HL-60/S4 treated with retinoic acid at 250 ng/mL for 4 days and 3 days (cell line): Measurements from ENCODE around the gene ASCC1.

Experiments
- in situ Hi-C: fragments of 300-500 bp; cut with MboI; formaldehyde crosslinking; loops from 2 replicates; pipeline ENCODE4 v1.7.0; 2022; ENCODE audit warnings: low sequenced_read_pairs

The ASCC1 gene, protein sequence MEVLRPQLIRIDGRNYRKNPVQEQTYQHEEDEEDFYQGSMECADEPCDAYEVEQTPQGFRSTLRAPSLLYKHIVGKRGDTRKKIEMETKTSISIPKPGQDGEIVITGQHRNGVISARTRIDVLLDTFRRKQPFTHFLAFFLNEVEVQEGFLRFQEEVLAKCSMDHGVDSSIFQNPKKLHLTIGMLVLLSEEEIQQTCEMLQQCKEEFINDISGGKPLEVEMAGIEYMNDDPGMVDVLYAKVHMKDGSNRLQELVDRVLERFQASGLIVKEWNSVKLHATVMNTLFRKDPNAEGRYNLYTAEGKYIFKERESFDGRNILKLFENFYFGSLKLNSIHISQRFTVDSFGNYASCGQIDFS

DNA sequence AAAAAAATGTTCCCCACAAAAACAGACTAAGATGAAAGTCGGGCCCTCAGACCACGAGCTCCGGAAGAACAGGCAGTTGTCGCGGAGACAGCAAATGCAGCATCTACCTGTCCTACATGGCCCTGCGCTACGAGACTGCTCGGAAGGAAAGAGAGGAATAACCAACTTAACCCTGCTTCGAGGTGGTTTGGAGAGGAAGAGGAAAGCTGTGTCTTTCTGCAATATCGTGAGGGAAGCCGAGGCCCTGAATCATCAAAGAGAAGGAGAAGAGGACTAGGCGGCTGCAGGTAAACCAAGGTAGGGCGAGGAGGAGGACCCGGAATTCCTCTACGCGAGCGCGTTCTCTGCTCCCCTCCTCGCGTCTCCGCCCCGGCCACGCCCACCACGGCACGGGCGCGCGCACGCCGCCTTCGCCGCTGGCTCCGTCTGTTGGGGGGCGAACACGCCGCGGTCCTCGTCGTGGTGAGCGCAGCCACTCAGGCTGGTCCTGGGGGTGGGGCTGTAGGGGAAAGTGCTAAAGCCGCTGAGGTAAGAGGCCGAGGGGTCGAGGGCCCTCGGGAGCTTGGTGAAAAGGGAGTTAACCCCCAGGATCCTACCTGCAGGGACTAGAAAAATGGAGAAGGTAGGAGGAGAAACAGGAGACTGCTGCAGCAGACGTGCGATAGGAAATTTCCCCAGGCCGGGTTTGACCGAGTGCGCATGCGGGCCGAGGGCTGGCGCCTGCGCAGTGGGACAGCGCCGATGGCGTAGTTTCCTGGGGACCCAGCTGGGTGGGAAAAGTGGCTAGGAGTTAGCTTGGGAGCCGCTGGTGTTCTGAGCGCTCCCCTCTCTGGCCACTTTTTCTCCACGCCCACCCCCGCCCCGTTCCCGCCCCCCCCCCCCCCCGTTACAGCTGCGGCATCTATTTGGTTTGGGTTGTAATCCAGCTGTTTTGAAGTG, at the start of gene ASCC1, which contains the start of gene ANAPC16:
Gene ASCC1 (minus strand): TSS at position 666 of the 939 bp plus-strand sequence. CDS start 2,978 bp downstream, outside the sequence.
Gene ANAPC16 (plus strand): TSS at position 402 of the 939 bp plus-strand sequence. CDS start 7,903 bp downstream, outside the sequence.
- in situ Hi-C loops: no loop called here

DNA sequence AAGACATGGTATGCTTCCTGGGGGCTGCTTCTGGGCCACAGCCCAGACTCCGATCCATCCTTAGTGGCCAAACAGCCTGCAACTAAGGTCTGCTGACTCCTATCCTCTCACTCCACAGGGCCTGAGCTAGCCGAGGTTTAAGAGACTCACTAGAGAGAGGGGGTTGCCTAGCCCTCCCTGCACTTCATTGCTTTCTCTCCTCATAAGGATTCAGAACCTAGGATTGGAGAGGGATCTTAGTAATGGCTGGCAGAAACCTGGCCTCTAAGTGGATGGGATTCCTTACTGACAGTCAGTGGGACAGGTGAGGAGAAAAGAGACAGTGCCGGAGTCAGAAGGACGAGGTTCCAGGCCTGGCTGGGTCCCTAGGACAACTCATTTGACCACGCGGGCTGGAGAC, 49.4 kb upstream of the ASCC1 start:
- in situ Hi-C loops: no loop called here

DNA sequence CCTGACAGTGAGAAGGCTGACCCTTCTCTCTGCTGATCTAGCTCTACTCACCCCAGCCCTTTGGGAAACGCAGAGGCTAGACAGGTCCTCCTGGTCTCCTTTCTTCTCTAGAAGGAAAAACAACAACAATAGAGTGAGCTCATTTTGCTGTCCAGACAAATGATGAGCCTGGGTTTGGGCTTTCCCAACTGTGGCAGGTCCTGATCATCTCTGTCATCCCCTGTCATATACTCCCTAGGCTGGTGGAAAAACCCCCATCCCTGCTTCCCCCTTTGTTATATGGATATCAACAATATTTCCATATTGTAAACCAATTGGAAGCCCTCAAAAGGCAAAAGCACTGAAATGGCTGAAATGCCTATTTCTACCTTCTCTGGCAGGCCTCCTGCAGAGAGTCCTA, 48.5 kb upstream of the ASCC1 start:
- in situ Hi-C loops: no loop called here

DNA sequence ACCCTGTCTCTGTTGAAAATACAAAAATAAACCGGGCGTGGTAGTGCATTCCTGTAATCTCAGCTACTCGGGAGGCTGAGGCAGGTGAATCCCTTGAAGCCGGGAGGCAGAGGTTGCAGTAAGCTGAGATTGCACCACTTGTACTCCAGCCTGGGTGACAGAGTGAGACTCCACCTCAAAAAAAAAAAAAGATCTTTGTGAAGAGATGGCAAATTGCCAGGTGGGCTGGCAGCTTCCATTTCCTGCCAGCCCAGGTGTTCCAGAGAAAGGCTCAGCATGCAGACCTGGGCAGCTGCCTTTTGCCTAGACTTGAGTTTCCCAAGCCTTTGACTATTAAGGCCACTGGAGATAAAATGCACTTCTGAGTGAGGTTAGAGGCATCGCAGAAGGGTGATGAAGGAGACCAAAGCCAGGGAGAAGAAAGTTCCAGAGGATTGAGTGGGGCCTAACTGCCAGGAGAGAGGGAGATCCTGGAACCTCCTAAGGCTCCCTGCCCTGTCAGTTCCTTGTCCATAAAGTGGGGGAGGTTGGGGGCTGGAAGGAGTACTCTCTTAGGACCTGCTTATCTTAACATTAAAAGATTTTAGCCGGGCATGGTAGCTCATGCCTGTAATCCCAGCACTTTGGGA, 47.7 kb upstream of the ASCC1 start:
- in situ Hi-C loops: no loop called here

DNA sequence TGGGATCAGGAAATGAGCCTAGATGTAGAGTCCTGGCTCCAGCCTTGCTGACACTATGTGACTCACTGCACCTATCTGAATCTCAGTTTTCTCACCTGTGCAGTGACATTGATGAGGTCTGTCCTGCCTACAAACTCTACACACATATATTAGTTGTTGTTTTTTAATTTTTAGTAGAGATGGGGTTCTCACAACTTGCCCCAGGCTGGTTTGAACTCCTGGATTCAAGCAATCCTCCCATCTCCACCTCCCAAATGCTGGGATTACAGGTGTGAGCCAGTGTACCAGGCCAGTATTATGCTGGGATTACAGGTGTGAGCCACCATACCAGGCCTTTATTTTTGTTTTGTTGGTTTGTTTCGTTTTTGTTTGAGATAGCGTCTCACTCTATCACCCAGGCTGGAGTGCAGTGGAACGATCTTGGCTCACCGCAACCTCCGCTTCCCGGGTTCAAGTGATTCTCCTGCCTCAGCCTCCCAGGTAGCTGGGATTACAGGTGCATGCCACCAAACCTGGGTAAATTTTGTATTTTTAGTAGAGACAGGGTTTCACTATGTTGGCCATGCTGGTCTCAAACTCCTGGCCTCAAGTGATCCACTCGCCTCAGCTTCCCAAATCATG, 45.8 kb upstream of the ASCC1 start:
- in situ Hi-C loops: no loop called here

DNA sequence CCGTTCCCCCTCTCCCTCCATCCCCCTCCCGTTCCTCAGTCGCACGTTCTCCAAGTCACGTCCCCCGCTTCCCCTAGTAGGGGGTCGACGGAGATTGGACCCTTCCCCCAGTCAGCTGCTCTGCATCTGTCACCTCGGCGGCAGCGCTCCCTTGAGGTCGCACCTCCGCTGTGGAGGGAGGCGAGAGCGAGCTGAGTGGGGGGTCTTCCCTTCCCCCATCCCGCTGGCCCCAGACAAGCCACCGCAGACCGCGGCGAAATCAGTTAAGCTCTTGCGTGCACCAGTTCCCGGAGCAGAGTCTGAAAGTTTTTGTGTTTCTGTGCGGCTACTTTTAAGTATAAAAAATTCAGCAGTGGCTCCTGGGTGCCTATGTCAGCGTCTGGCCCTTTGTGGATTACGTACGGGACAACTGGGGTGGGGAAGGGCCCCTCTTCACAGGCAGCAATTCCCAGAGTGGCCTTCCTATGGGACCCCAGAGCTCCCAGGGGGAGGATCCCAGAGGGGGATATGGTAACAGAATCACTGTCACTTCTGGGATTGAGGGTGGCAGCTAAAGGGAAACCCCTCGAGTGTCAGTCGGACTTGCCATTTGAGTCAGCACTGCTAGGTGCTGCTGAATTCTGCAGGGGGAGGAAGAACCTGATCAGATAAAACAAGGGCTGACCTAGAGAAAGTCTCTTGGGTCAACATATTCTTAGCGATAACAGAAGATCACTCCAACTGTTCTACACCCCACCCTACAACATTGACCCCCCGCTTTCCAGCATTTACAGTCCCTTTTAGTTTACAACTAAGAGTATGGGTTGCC, 45.1 kb upstream of the ASCC1 start:
- in situ Hi-C loops: no loop called here

DNA sequence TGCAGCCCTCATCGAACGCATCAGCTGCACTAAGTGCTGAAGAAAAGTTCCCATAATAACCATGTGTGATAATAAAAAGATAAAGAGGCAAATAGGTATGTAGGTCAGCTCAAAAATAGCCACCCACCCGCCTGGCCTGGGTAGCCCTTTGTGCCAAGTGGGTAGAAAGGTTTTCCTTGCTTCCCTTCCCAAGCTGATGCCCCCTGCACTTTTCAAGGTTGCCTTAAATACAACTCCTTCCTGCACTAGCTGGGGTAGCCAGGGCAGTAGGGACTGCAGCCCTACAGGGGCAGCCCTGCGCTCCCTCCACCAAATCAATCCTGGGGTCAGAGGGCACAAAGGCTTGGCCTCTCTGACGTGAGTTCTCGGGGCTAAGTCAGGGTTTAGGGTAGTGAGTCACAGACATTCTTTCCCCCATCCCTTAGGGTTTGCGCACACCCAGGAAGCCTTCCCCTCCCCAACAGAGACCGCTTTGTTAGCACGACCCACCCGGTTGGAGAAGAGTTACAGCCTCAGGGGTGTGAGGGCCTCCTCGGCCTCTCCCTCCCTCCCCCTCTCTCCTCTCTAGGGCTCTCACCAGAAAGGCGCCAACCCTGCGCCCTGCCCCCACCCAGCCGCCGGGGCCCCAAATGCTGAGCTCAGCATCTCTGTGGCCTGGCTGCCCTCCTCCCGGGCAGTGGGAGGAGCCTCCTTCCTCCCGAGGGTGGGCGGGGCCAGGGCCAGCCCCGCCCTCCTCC, 44.3 kb upstream of the ASCC1 start:
- in situ Hi-C loops: no loop called here

DNA sequence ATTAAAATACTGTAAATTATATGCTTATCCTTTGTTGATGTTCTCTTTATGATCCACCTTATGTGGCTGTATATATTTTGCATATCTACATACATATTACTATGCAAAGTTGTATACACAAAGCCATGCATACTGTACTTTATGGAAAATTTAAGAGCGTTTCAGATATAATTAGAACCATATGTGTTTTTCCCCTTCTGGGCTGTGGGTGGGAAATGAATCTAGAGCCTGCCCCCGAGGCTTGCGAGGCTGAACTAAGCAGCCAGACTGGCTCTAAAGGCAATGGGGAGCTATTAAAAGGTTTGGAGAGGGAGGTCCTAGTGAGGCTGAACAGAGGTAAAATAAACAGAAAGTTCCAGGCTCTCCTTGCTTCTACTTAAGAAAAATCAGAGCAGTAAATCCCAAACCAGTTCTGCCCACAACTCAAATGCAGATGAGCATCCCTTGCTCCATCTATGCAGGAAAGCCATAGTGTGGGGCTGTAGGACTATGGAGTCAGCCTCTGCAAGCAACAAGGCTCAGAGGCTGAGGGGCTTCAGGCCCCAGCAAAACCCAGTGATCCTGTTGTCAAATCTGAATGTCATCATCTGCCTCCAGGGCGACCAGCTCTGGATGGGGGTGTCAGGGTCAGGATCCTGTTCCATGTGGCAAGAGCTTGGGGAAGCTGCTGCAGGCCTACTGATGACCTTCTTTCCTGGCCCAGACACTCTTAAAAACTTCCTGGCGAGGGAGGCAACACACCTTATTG, 43.6 kb upstream of the ASCC1 start:
- in situ Hi-C loops: no loop called here

DNA sequence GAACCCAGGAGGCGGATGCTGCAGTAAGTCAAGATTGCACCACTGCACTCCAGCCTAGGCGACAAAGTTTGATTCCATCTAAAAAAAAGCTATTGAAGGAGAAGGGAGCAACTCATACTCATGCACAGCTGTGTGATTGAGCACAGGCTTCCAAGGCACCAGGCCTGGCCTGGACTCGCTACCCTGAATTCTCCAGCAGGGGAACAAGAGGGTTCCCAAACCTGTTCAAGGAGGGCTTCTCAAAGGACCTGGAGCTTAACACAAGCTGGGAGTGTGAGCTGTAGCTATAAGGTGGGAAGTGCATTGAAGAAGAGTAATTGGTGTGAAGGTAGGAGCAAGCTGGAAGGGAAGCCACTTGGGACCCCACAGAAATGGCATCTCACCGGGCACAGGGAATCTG, 42.5 kb upstream of the ASCC1 start:
- in situ Hi-C loops: no loop called here

DNA sequence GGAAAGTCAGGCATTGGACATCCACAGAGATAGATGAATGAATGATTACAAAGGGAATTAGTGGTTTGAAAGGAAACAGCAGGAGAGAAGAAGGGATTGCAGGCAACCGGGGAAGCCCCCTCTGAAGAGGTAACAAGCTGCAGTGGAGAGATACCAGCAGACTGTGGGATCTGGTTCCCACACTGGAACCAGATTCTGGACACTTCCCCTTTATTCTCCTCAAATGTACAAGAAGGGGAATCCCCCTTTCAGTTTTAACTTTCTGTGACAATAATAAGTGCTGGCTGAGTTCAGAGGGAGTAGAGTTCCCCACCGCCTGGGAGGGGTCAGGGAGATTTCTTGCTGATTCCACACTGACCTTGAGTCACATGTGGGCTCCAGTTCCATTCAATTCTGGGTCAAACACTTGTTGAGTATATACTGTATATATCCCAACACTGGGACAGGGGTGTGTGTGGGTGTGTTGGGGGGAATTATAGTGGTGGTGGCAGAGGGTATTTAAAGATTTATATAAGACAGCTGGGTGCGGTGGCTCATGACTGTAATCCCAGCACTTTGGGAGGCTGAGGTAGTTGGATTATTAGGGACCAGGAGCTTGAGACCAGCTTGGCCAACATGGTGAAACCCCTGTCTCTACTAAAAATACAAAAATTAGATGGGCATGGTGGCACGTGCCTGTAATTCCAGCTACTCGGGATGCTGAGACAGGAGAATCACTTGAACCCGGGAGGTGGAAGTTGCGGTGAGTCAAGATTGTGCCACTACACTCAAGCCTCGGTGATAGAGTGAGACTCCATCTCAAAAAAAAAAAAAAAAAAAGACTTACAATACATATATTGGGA, 41.2 kb upstream of the ASCC1 start:
- in situ Hi-C loops: no loop called here

DNA sequence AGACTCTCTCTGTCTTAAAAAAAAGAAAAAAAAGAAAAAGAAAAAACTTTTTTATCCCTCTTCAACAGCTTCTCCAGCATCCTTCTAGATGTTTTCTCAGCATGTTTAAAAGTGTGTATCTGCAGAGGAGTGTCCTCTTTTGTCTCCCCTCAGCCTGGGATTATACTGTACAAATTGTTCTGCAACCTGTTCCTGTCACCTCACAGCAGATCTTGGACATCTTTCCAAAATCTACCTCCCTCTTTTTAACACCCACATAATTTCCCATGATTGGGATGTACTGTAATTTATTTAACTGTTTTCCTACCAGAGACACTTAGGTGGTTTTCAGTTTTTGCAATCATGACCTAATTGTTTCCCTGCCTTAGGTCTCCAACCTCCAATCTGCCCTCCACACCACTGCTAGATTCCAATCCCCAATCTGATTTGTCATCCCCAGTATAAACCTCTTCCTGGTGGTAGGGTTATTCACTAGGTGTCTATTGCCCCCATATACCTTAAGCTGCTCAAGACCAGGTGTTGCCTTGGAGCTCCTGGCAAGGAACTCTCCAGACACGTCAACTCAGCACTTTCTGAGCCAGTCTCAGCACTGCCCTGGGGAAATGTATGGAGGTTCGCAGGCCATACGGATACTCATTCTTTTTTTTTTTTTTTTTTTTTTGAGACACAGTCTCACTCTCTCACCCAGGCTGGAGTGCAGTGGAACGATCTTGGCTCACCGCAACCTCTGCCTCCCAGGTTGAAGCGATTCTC, 40.1 kb upstream of the ASCC1 start:
- in situ Hi-C loops: no loop called here

DNA sequence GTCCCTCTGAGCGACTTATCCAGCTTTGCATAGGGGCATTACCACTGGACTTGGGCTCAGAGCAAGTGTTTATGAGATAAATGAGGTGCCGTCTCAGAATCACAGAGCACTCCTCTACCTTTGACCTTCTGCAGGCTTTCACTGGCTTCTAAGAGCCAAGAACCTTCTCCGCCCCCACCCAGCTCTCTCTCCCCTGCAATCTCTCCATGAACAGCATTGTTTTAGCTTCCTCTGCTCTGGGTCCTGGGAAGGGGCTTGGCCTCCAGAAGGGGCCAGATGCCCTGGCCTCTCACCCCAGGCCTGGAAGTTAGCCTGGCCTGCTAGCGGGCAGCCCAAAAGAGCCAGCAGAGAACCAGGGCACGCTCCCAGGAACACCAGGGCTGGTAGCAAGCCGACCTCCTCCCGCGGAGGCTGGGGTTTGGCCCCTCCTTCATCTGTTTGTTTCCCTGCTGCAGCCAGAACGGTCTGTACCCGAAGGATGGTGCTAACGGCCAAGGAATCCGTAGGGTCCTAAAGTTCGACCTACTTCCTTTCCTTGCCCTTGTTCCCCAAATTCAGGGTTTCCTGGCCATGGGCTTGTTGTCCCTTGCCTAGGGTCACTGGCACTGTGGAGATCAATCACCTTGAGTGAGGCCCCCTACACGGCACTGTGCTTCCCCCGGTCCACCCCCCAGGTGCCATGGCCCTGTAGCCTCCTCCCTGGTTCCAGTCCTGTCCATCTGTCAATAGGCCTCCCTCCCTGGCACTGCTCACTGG, 38.9 kb upstream of the ASCC1 start:
- in situ Hi-C loops: no loop called here

DNA sequence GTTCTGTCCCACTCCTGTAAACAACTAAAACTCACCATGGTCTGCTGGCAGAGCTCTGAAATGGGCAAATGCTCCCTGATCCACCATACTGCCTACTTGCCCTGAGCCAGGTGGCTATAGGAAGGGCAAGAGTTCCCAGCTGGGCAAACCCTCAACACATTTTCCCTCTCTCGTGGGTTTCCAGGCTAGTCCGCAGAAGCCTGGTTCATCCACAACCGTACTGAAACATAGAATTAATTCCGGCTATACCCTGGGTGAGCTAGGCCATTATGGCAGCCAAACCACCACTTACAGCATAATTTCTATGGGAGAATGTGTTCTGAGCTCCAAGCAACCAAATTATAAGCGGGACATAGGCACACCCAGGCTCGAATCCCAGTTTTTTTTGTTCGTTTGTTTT, 37.5 kb upstream of the ASCC1 start:
- in situ Hi-C loops: no loop called here

DNA sequence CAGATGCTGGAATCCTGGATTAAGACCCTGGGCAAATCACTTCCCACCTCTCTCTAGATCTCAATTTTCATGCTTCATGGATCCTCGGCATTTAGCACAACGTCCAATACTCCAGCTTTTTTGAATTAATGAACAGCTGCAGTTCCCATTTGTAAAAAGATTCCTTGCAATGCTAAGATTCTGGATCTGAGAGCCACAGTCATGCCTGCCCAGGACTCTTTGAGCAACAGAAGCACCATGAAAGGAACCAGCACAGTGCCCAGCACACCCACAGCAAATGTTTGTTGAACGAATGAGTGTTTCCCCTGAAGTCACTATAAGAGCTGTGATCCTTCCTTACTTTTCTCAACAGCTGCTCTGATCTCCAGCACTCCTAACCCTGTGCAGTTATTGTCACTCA, 36.9 kb upstream of the ASCC1 start:
- in situ Hi-C loops: no loop called here

DNA sequence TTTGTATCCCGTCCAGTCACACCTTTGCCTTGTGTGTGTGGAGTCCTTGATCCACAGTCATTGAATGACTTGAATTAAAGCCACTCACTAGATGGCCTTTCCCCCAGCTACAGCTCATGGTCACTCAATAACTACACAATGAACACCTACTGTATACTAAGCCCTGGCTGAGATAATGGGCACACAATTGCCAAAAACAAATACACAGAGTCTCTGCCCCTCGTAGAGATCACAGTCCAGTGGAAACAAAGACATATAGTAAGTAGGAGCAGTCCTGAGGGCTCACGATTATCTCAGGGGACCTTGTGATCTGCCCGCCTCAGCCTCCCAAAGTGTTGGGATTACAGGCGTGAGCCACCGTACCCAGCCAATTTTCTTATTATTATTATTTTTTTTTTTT, 35.6 kb upstream of the ASCC1 start:
- in situ Hi-C loops: no loop called here

DNA sequence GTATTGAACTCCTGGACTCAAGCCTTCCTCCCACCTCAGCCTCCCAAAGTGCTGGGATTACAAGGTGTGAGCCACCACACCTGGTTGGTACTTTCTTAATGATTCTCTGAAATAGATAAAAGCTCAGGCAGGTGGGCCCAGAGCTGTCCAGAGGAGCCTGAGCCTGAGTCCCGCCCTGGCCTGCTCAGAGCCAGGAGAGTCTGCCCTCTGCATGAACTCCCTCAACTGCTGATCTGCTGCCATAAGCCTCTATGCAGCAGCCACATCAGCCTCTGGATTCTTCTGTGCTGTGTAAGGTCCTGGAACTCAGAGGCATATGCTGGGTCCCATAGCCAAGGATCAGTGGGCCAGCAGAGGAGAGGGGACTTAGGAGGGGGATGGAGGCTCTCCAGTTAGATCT, 34.6 kb upstream of the ASCC1 start:
- in situ Hi-C loops: no loop called here
